HT1080 (cell line): ENCODE results near the gene MFAP4. TPM values are rescaled to one million over a fixed set of nuclear protein-coding genes. Genes with fewer than 3 reads are reported as not detected.

Source experiments
- DNase-seq: peaks from one replicate; pipeline ENCODE4 v3.0.0-alpha.2; 2015; ENCODE audit warnings: low read depth
- total RNA-seq: library from RNA; depleted of rRNA; stranded (reverse); fragments of >200 nt; shearing (Covaris generic); gene quantifications from 2 replicates; pipeline ENCODE4 v1.2.3, GENCODE V29; 2014

MFAP4 gene
- total RNA-seq, 1 experiment from 2014 or later, result not detected

DNA sequence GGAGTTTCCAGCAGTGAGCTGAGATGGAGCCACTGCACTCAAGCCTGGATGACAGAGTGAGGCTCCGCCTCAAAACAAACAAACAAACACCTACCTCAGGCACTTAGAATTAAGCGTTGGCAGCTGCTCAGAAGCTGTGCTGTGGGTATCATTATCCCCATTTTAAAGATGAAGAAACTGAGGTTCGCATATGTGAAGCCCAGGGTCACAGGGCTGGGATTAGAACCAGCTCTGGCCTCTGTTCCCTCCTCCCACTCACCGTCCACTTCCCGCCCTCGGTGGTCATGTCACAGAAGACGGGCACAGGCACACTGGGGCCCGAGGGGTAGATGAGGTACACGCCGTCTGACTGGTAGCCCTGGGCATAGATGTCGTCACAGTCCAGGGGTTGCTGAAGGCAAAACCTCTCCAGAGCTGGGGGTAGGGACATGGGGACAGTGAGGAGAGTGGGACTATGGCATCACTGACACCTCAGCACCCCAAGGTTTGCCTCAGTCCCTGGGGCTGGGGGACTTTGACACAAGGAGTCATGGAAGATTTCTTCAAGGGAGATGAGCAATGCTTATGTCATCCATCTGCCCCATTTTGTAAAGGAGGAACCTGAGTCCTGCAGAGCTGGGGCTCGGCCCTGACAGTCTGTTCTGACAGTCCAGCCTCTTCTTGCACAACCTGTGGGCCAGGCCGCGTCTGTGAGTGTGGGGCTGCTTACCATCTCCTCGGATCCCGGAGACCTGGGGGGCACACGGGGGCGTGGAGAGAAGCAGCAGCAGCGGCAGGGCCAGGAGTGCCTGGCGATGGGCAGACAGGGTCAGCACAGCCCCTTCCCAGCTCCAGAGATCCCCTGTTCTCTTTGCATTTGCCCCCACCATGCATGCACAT lies 700 bp downstream of the MFAP4 start:
- DNase-seq, result peak; percentile 61

DNA sequence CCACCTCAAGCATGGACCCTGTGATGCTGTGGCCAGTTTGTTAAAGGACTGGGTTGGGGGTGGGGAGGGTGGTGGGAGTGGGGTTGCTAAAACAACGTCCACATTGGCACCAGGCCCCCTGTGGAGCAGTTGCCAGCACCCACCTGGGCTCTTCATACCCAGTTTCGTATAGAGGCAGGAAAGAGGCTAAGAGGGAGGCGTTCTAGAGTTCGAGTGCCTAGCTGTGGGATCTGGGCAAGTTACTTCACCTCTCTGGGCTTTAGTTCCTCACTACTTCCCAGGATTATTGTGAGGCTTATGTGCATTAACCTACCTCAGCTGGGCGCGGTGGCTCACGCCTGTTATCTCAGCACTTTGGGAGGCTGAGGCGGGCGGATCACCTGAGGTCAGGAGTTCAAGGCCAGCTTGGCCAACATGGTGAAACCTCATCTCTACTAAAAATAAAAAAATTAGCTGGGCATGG lies 1.4 kb downstream of the MFAP4 start:
- no peak for DNase-seq

DNA sequence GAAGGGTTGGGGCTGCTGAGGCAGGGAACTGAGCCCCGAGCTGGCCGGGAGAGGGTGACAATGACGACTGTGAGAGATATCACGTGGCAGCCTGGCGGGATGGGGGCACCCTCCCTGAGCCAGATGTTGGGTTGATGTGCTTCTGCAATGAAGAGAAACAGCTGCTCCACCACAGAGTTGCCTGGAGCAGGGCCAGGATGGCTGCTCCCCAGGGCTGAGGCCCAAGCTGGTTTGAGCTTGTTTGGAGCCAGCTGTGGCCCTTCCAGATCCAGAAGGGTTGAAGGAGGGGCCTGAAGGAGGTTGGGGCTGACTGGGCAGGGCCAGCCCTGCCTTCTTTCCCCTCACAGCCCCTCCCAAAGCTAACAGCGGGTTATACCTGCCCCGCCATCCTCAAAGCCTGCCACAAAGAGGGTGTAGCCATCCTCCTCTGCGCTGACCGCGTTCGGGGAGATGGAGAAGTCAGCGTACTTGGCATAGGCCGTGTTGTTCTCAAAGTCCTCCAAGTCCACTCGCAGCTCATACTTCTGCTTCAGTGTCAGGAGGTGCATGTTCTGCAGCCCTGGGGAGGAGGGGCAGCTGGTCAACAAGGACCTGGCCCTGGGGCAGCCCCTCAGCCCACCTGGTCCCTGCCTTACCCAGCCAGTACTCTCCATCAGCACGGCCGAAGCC lies 2.1 kb downstream of the MFAP4 start:
- no peak for DNase-seq

DNA sequence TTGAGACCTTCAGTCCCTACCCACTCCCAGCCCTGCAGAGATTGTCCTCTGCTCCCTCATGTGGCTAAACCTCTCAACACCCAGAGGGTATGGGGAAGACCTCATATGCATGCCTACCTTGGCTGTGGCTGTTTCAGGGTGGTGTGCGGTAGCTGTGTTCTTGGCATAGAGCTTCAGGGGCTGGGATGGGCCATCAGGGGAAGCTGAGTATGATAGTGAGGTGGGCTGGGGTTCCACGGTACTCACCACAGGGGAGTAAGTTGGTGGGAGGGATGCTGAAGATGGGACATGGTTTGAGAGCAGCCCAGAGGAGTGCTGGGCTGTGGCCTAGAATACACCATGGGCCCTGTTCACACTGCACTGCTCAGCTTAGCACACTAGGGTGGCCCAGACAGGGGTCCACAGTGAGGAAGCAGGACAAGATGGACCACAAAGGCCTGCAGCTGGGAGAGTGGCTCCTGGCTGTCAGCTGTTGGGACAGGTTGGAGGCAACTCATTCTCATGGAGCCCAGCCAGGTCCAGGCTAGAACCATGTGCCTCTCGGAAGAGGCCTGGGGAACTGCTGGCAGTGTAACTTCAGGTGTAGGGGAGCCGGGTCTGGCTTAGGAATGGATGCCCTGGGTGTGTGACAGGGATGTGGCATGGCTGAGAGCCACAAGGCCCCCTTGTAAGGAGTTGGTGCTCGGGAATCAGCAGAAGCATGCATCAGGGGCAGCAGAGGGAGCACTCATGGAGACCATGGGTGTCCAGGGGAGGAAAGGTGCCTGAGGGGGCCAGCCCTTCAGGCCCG lies 3.1 kb downstream of the MFAP4 start:
- DNase-seq, result no peak

DNA sequence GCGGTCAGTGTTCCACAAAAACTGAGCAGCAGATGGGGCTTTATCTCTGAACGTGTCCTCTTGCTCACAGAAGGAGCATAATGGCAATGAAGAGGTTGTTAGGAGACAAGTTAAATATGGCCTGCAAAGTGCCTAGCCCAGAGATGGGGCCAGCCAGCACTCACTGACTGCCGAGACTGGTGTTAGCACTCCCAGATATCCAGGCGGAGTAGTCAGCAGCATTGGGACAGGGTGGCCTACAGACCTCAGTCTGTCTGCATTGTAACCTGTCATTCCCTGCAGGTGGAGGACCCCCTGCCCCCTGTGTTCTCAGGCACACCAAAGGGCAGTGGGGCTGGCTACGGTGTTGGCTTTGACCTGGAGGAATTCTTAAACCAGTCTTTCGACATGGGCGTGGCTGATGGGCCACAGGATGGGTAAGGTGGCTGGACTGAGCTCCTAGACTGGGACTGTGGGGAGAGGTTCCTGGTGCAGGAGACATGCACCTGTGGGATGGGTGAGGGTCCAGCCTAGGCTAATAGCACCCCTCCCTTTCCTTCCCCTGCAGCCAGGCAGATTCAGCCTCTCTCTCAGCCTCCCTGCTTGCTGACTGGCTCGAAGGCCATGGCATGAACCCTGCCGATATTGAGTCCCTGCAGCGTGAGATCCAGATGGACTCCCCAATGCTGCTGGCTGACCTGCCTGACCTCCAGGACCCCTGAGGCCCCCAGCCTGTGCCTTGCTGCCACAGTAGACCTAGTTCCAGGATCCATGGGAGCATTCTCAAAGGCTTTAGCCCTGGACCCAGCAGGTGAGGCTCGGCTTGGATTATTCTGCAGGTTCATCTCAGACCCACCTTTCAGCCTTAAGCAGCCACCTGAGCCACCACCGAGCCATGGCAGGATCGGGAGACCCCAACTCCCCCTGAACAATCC lies 4.2 kb downstream of the MFAP4 start:
- no peak for DNase-seq

DNA sequence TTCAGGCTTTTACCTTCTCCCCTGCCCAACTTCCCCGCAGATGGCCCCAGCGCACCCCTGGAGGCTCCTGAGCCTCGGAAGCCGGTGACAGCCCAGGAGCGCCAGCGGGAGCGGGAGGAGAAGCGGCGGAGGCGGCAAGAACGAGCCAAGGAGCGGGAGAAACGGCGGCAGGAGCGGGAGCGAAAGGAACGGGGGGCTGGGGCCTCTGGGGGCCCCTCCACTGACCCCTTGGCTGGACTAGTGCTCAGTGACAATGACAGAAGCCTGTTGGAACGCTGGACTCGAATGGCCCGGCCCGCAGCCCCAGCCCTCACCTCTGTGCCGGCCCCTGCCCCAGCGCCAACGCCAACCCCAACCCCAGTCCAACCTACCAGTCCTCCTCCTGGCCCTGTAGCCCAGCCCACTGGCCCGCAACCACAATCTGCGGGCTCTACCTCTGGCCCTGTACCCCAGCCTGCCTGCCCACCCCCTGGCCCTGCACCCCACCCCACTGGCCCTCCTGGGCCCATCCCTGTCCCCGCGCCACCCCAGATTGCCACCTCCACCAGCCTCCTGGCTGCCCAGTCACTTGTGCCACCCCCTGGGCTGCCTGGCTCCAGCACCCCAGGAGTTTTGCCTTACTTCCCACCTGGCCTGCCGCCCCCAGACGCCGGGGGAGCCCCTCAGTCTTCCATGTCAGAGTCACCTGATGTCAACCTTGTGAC lies 5.1 kb downstream of the MFAP4 start:
- DNase-seq, result no peak

DNA sequence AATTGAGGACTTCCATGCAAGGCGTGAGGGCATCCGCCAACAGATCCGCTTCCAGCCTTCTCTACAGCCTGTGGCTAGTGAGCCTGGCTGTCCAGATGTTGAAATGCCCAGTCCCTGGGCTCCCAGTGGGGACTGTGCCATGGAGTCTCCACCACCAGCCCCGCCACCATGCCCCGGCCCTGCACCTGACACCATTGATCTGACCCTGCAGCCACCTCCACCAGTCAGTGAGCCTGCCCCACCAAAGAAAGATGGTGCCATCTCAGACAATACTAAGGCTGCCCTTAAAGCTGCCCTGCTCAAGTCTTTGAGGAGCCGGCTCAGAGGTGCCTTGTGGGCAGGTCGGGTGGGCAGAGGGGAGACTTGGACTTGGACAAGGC lies 5.6 kb downstream of the MFAP4 start:
- DNase-seq, result no peak

DNA sequence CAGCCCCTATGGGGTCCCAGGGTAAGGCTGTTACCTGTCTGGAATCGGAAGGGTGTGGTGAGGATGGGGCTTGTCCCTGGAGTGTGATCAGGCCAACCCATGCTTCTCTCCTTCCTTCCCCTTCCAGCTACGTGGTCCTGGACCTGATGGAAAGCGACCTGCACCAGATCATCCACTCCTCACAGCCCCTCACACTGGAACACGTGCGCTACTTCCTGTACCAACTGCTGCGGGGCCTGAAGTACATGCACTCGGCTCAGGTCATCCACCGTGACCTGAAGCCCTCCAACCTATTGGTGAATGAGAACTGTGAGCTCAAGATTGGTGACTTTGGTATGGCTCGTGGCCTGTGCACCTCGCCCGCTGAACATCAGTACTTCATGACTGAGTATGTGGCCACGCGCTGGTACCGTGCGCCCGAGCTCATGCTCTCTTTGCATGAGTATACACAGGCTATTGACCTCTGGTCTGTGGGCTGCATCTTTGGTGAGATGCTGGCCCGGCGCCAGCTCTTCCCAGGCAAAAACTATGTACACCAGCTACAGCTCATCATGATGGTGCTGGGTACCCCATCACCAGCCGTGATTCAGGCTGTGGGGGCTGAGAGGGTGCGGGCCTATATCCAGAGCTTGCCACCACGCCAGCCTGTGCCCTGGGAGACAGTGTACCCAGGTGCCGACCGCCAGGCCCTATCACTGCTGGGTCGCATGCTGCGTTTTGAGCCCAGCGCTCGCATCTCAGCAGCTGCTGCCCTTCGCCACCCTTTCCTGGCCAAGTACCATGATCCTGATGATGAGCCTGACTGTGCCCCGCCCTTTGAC lies 6.3 kb downstream of the MFAP4 start:
- DNase-seq, result no peak

DNA sequence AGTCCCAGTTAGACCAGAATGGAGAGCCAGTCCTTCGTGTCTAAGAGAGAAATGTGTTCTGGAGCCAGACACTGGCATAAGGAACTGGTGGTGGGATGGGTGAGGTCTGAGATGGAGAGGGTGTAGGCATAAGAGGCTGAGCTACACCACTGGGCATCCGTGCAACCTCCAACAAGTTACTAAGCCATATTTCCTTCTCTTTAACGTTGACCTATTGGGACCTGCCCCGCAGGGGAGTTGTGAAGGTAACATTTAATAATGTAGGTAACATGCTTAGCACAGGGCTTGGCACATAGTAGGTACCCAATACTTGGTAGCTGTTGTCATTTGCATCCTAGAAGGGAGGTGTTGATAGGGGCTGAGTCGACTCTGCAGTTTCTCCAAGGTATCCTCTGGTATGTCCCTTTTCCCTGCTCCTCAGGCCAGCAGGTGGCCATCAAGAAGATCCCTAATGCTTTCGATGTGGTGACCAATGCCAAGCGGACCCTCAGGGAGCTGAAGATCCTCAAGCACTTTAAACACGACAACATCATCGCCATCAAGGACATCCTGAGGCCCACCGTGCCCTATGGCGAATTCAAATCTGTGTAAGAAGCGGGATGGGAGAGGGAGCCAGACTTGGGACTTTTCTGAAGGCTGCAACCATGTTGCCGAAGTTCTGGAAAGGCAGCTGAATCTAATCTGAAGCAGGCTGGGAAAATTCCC lies 7.5 kb downstream of the MFAP4 start:
- no peak for DNase-seq

DNA sequence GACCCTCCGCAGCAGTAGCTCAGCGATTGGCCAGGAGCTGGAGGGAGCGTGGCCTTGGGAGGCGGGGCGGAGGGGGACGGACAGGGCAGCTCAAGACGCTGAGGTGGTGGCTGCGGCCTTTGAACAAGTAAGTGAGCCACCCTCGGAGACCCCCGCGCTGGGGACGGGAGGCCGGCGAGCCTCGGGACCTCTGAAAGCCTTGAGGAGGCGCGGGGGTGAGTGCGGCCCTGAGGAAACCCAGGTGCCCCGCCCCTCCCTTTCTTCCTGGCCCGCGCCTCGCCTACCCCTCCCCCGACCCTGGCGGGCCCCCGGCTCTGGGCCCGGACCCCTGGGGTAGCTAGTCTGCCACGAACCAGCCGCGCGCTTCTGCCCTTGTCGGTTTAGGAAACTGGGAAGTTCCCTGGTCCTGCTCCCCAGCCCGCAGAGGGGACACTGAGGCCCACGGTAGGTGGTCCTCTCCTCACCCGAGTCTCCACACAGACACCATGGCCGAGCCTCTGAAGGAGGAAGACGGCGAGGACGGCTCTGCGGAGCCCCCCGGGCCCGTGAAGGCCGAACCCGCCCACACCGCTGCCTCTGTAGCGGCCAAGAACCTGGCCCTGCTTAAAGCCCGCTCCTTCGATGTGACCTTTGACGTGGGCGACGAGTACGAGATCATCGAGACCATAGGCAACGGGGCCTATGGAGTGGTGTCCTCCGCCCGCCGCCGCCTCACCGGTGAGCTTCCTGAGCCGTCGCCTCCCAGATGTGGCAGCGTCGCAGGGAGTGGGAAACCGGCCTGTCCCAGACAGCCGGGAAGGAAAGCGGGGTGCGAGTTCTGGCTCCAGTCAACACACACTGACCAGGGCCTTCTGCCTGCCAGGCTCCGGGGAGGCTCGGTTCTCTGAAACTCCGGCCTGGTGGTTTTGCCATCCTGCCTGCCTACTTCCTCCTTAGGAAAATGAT lies 8.3 kb downstream of the MFAP4 start, which contains the start of gene MAPK7:
Gene MAPK7 (plus strand): TSS at position 83 of the 945 bp plus-strand sequence. CDS start 403 bp downstream, at position 486.
- DNase-seq, result no peak

DNA sequence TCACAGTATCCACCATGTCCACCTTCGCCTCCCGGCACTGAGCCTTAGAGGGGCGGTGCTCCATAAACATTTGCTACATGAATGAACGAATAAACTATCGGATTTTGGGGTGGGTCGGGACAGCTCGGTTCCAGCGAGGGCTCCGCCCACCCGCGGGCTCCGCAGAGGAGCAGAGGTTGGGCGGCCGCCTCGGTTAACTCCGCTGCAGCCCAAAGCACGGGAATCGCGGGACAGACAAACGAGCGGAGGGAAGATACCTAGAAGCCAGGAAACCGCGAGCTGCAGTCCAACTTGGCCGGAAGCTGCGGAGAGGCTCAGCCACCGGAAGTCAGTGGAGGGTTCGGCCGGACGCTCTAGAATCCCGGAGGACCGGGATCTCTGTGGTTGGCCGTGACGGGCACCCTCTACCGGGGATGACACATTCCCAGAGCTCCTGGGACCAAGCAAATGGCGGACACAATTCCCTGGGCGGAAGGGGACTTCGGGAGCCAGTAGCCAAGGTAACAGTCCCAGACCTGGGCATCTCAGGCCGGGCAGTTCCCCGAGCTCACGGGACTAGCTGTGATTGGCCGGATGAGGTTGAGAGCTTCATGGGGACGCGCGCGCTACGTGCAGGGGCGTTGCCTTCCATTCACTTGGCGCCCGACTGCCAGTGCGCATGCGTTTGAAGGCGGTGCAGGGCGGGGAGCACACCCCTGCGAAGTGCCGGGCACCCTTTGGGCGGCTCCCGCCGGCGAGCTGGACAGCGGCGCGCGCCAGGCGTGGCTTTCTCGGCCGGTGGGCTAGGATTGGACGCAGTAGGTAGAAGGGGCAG lies 9.2 kb downstream of the MFAP4 start:
- DNase-seq, result peak; percentile 99

DNA sequence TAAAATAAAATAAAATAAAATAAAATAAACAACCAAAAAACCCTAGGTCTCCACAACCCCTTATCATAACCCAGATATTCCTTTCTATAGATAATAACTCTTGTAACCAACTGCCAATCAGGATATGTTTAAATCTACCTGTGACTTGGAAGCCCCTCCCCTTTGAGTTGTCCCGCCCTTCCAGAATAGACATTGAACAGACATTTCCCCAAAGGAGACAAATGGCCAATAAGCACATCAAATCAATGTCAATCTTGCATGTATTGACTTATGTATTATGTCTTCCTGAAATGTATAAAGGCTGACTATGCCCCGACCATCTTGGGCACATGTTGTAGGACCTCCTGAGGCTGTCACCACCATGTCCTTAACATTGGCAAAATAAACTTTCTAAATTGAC lies 10.2 kb downstream of the MFAP4 start:
- DNase-seq, result no peak

DNA sequence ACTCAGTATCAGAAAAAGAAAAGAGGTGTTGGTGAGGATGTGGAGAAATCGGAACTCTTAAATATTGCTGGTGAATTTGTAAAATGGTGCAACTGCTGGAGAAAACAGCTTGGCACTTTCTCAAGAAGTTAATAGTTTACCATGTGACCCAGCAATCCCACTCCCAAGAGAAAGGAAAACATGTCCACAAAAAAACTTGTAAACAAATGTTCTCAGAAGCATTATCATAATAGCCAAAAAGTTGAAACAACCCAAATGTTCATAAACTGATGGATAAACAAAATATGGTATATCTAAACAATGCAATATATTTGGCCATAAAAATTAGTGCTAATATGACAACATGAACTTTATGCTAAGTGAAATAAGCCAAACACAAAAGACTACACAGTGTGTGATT lies 11.3 kb downstream of the MFAP4 start:
- DNase-seq, result no peak

DNA sequence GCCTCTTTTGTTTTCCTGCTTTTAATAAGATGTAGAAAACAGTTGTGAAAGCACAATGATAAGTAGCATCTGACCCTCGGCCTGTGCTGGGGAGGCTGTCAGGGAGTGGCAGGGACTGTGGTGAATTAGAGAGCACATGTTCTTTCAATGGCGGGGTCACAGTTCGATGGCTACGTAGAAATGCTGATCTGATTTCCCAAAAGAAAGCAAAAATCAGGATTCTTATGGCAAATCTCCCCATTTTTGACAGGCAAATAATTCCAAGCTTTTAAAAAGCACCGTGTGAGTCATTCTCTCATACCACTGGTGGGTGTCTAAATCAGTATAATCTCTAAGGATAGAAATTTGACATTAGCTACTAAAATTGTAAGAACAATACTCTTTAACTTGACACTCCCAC lies 12.9 kb downstream of the MFAP4 start:
- DNase-seq, result no peak

DNA sequence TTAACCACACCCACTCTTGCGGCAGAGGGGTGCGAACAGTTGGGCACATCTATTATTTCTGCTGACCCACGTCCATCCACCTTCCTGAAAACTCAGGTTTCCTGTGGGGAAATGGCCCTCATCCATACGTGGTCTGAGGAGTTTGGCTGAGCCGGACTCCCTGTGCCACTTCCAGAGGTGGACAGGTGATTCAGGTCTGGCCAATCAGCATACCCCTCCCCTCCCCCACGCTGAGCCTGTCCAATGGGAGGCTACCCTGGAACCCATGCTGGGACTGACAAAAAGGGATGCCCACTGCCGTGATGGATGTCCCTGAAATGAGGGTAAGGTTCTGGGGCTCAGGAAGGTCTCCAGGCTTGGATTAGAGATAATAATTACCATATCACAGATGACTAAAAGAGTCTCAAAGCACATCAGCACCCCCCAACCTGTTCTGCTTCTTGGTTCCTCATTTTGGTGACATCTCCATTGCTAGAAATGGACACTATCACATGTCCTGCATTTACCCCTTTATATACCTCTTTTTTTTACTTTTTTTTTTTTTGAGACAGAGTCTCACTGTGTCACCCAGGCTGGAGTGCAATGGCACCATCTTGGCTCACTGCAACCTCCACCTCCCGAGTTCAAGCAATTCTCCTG lies 14.0 kb downstream of the MFAP4 start:
- DNase-seq, result no peak

DNA sequence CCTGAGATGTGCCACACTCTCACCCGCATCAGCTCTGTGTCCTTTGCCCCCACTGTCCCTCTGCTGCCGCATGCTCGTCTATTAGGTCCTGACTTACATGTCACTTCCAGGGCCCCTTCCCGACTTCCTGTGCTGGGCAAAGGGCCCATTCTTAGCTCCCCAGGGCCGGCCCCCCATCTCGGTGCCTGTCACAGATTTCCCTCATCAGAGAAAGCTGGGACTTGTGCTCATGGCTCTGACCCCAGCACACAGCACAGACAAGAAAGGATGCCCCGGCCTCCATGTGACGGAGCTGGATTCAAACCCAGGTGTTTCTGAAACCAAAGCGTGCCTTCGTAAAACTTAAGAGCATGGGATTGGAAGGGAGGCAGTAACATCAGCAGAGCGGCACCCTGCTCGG lies 14.6 kb downstream of the MFAP4 start:
- no peak for DNase-seq
